ENCODE data around the gene DMXL1.

DMXL1 gene

DNA sequence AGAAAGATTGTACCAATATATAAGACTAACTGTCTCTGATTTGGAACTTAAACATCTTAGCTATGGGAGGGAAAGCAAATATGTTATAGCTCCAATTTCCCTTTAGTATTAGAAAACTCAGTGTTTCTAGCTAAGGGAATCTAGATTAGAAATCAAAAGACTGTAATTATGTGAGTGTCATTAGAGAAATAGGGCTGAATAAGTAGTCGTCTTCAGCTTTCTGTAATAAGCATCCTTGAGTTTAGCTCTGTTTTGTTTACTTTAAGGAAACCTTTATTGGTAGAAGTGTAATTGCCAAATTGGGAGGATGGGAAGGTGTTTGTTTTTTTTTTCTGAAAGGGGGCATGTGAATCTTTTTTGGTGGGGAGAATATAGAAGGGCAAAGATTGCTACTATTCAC is 5.2 kb downstream of the DMXL1 start:
- H3K4me3 ChIP-seq (replicated peaks; ENCODE audit: low read depth, low read length), result no peak overlapping the region
- DNase-seq (ENCODE audit: extremely low read depth, low read depth), result no peak
- TF ChIP-seq, protein P1, sequence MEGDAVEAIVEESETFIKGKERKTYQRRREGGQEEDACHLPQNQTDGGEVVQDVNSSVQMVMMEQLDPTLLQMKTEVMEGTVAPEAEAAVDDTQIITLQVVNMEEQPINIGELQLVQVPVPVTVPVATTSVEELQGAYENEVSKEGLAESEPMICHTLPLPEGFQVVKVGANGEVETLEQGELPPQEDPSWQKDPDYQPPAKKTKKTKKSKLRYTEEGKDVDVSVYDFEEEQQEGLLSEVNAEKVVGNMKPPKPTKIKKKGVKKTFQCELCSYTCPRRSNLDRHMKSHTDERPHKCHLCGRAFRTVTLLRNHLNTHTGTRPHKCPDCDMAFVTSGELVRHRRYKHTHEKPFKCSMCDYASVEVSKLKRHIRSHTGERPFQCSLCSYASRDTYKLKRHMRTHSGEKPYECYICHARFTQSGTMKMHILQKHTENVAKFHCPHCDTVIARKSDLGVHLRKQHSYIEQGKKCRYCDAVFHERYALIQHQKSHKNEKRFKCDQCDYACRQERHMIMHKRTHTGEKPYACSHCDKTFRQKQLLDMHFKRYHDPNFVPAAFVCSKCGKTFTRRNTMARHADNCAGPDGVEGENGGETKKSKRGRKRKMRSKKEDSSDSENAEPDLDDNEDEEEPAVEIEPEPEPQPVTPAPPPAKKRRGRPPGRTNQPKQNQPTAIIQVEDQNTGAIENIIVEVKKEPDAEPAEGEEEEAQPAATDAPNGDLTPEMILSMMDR (IDR thresholded peaks at IDR 0.05; ENCODE audit: low read depth, low read length, missing control alignments), result no peak

DNA sequence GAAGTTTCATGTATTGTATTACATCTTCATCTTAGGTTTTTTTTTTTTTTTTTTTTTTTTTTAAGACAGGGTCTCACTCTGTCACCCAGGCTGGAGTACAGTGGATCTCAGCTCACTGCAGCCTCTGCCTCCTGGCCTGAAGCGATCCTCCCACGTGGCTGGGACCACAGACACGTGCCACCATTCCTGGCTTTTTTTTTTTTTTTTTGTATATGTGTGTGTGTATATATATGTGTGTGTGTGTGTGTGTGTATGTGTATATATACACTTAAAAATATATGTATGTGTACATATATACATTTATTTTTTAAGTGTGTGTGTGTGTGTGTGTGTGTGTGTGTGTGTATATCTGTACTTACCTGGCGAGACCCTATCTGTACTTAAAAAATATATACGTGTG is 6.6 kb downstream of the DMXL1 start:
- DNase-seq (ENCODE audit: extremely low read depth, low read depth), result no peak

DNA sequence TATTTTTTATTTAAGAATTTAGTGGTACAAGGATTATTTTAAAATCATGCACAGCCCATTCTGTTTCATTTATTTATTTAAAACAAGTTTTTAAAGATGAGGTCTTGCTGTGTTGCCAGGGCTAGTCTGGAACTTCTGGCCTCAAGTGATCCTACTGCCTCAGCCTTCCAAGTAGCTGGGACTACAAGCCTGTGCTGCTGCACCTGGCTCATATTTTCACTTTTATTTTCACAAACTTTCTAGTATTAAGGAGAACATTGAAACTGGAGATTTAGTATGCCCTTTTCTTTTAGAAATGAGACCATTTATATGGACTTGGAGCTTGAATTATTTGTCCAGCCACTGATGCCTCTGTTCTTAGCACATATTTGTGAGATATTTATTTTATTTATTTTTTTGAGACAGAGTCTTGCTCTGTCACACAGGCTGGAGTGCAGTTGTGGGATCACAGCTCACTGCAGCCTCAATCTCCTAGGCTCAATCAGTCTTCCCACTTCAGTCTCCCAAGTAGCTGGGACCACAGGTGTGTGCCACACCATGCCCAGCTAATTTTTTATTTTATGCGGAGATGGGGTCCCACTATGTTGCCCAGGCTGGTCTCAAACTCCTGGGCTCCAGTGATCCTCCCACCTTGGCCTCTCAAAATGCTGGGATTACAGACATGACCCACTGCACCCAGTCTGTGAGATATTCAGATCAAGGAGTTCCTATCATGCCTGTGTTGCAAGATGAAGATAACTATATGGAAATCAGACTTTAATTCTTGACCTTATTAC is 7.4 kb downstream of the DMXL1 start:
- H3K4me3 ChIP-seq (replicated peaks; ENCODE audit: low read depth, low read length), result no peak overlapping the region
- DNase-seq (ENCODE audit: extremely low read depth, low read depth), result no peak
- TF ChIP-seq, protein P1 (IDR thresholded peaks at IDR 0.05; ENCODE audit: low read depth, low read length, missing control alignments), result no peak

More for the DNA sequence above, 6.6 kb downstream of the DMXL1 start:
- TF ChIP-seq, protein P1 (IDR thresholded peaks at IDR 0.05; ENCODE audit: low read depth, low read length, missing control alignments), result no peak
- no peak overlapping the region for H3K4me3 ChIP-seq (replicated peaks; ENCODE audit: low read depth, low read length)

DNA sequence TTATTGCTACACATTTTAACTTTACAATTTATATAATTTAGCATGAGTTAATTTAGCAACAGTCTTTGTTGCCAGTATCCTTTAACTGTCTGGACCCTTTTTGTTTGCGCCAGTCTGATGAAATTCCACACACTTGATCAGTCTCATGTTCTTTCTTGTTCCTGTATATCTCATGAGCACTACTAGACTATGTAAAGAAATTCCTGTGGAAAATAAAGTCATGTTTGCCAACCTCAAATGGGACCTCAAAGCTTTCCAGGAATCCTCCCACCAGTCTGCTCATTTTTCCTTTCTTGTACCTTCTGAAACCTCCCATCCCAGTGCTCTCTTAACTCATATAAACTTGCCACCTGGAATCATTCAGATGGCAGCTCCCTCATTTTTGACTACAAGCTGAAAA is 8.0 kb downstream of the DMXL1 start:
- no peak overlapping the region for H3K4me3 ChIP-seq (replicated peaks; ENCODE audit: low read depth, low read length)
- TF ChIP-seq, protein P1 (IDR thresholded peaks at IDR 0.05; ENCODE audit: low read depth, low read length, missing control alignments), result no peak
- DNase-seq (ENCODE audit: extremely low read depth, low read depth), result no peak

DNA sequence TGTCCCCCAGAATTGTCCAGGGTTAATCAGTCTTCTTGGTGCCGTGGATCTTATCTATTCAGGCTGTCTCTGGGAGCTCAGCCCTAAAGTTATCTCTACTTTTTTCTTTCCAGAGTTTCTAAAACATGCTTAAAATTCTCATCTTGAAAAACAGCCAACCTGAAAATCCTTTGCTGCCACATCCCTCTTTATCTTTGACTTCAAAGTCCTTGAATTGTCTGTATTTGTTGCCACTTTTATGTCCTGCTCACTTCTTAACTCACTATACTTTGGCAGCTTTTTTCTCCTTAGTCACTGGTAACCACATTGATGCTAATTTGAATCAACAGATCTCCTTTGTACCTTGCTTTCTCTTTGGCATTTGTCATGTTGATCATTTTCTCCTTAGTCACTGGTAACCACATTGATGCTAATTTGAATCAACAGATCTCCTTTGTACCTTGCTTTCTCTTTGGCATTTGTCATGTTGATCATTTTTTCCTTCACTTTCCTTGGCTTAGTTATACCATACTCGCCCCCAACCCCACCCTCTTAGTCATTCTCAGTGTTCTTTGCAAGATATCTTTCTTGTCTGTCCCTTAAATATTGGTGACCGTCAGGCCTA is 8.5 kb downstream of the DMXL1 start:
- TF ChIP-seq, protein P1 (IDR thresholded peaks at IDR 0.05; ENCODE audit: low read depth, low read length, missing control alignments), result no peak
- DNase-seq (ENCODE audit: extremely low read depth, low read depth), result no peak
- no peak overlapping the region for H3K4me3 ChIP-seq (replicated peaks; ENCODE audit: low read depth, low read length)

- H3K4me3 ChIP-seq (replicated peaks; ENCODE audit: low read depth, low read length), result no peak overlapping the region
- DNase-seq (ENCODE audit: extremely low read depth, low read depth), result no peak
- TF ChIP-seq, protein P1 (IDR thresholded peaks at IDR 0.05; ENCODE audit: low read depth, low read length, missing control alignments), result no peak
Observed at GRCh38 chr5:119080936-119081335, 10.0 kb downstream of the DMXL1 start.
